ENCODE data around the gene EFCAB11. TPM values are rescaled to one million over a fixed set of nuclear protein-coding genes. Genes with fewer than 3 reads are reported as not detected.

Gene EFCAB11
- total and polyA plus RNA-seq, 8 donors, result 1.3 to 5.8 (median 2.6) TPM

- TF ChIP-seq CTCF (IDR thresholded peaks at IDR 0.05), result no peak
- no peaks in the 10 kb centered on the region for H3K27me3 ChIP-seq
- 95 to 96% methylated on average over 3 of the region's 3 CpGs for WGBS, 2 donors
- no peak overlapping the region for H3K4me3 ChIP-seq
- intact Hi-C loops (cut with DNase I), result no loop called here
- DNase-seq, result no peak
- no peak overlapping the region for H3K27ac ChIP-seq
- FAIRE-seq, result no peak
- peaks cover 0 to 7% (median 0%) of the 10 kb centered on the region in 3 donors for H3K36me3 ChIP-seq
- H3K4me1 ChIP-seq, result peaks cover 0 to 10% (median 0%) of the 10 kb centered on the region in 3 donors
- H3K9me3 ChIP-seq, result no peaks in the 10 kb centered on the region
- no peak for ATAC-seq
Observed at GRCh38 chr14:89959853-89960445, 5.4 kb upstream of the EFCAB11 start.

GRCh38 chr14:89958966-89959365 is 4.4 kb upstream of the EFCAB11 start:
- intact Hi-C loops (cut with DNase I), result no loop called here
- no peak overlapping the region for H3K27ac ChIP-seq
- no peak for TF ChIP-seq CTCF (IDR thresholded peaks at IDR 0.05)
- no peaks in the 10 kb centered on the region for H3K27me3 ChIP-seq
- H3K4me3 ChIP-seq, result no peak overlapping the region
- WGBS, 2 donors, result 78 to 83% methylated on average over 1 of the region's 1 CpG
- ATAC-seq, result no peak
- no peak for FAIRE-seq
- H3K36me3 ChIP-seq, result peaks cover 0 to 7% (median 0%) of the 10 kb centered on the region in 3 donors
- no peak for DNase-seq
- H3K9me3 ChIP-seq, result no peaks in the 10 kb centered on the region
- peaks cover 0 to 10% (median 0%) of the 10 kb centered on the region in 3 donors for H3K4me1 ChIP-seq

GRCh38 chr14:89957791-89958190 is 3.3 kb upstream of the EFCAB11 start:
- no peaks in the 10 kb centered on the region for H3K36me3 ChIP-seq
- H3K27ac ChIP-seq, result no peak overlapping the region
- no peaks in the 10 kb centered on the region for H3K27me3 ChIP-seq
- DNase-seq (peak in 1 of 6 donors; percentile 18), ATAC-seq (no peak), FAIRE-seq (no peak)
- TF ChIP-seq CTCF (IDR thresholded peaks at IDR 0.05), result no peak
- no peak overlapping the region for H3K4me3 ChIP-seq
- 95 to 99% methylated on average over 8 of the region's 8 CpGs for WGBS, 2 donors
- intact Hi-C loops (cut with DNase I), result no loop called here
- peaks cover 0 to 10% (median 0%) of the 10 kb centered on the region in 3 donors for H3K4me1 ChIP-seq
- H3K9me3 ChIP-seq, result no peaks in the 10 kb centered on the region

GRCh38 chr14:89957376-89957775 is 2.8 kb upstream of the EFCAB11 start:
- Histone ChIP-seq H3K4me3 (no peak overlapping the region), H3K27ac (no peak overlapping the region), H3K9me3 (no peaks in the 10 kb centered on the region), H3K27me3 (no peaks in the 10 kb centered on the region), H3K4me1 (peaks cover 0 to 10% (median 0%) of the 10 kb centered on the region in 3 donors), H3K36me3 (no peaks in the 10 kb centered on the region)
- FAIRE-seq, result no peak
- TF ChIP-seq CTCF (IDR thresholded peaks at IDR 0.05), result no peak
- WGBS, 2 donors, result 74 to 83% methylated on average over 1 of the region's 1 CpG
- intact Hi-C loops (cut with DNase I), result no loop called here
- DNase-seq, result no peak
- no peak for ATAC-seq

- Histone ChIP-seq H3K36me3 (no peaks in the 10 kb centered on the region), H3K9me3 (no peaks in the 10 kb centered on the region), H3K4me3 (peak overlapping the region; percentile 58 to 89 (median 78)), H3K27ac (peak overlapping the region; percentile 86 to 92 (median 89)), H3K27me3 (no peaks in the 10 kb centered on the region), H3K4me1 (peaks cover 0 to 10% (median 0%) of the 10 kb centered on the region in 3 donors)
- WGBS, 2 donors, result 21 to 22% methylated on average over 15 of the region's 15 CpGs
- TF ChIP-seq CTCF (IDR thresholded peaks at IDR 0.05), result no peak
- ATAC-seq (no peak), FAIRE-seq (no peak), DNase-seq (no peak)
- intact Hi-C loops (cut with DNase I), result no loop called here
Observed at GRCh38 chr14:89956661-89957009, 2.1 kb upstream of the EFCAB11 start.

Data from pancreas (tissue), 10 donors.